NCI-H2171 (cell line): Measurements from ENCODE around the gene CD200.
"Not testable (repeated sequence)": the region's sequence is repeated elsewhere in the genome, so short reads cannot be mapped to it uniquely, and the experiment has no call there.

ENCODE experiments used
- DNase-seq: peaks from one replicate; lab custom pipeline; 2025; lab: John Stamatoyannopoulos, UW

The CD200 gene

GRCh38 chr3:112360561-112360960, 27.6 kb downstream of the CD200 start:
- DNase-seq = no peak

DNA sequence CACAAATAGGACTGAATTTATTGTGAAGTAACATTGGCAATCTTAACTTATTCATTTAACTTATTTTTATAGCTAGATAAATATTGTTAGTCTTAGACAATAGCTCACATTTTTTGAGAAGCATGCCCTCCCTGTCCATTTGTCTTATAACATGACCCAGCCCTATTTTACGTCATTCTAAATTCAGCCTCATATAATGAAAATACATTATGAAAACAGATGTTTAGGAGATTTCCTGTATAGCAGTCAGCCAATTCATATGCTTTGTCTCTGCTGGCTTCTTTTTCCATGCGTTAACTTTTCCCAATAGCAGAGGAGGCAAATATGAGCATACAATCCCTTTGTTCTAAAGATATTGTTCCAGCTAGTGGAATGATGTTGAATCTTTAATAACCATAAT, 29.3 kb downstream of the CD200 start:
- no peak for DNase-seq

GRCh38 chr3:112364291-112364690, 31.3 kb downstream of the CD200 start:
- no peak for DNase-seq

DNA sequence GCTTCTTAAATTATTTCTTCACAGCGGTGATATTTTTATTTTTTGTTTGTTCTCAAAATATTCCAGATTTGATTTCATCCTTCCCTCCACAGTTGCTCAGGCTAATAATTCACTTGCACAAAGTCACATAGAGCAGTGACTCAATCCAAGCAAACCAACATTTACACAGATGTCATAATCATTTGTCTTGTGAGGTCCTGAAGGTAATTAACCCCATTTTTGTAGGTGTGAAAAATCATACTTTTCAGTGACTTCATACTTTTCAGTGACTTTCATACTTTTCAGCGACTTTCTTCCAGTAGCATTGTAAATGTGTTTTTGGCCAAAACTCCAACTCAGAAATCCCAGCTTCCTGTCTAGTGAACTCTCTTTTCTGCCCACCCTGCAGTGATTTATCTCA, 32.1 kb downstream of the CD200 start:
- no peak for DNase-seq

DNA sequence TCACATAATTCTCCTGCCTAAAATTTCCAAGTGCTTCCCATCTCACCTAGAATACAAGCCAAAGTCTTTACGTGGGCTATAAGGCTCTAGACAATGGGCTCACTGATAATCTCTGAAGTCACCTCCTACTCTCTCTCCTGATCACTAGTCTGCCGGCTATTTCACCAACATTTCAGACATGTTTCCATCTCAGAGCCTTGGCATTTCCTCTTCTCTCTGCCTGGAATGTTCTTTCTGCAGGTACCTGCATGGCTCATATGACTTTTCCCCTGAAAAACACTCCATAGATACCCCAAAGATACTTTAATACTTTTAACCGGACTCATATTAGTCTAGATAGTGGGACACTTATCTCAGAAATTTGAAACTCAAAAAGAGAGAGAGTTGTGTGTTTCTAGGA, 32.7 kb downstream of the CD200 start:
- DNase-seq = no peak

- DNase-seq = no peak
Observed at GRCh38 chr3:112366522-112366921, 33.6 kb downstream of the CD200 start.

DNA sequence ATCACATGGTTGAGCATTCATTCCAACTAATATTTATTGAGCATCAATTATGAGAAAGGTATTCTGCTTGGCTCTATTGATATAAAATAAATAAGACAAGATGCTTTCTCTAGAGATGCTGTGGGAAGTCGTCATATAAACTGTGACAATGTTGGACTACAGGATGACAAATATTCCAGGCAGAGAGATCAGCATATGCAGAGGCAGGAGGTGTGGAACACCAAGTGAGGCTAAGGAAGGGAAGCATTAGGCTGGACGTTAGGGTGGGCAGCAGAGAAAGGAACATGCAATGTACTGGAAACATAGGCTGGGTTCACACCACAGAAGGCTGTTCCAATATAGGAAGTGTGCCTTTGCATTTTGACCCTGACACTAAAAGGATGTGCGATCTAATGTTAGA, 38.6 kb downstream of the CD200 start:
- no peak for DNase-seq

GRCh38 chr3:112372396-112372795, 39.4 kb downstream of the CD200 start:
- DNase-seq = no peak

GRCh38 chr3:112373476-112373875, 40.5 kb downstream of the CD200 start:
- no peak for DNase-seq

DNA sequence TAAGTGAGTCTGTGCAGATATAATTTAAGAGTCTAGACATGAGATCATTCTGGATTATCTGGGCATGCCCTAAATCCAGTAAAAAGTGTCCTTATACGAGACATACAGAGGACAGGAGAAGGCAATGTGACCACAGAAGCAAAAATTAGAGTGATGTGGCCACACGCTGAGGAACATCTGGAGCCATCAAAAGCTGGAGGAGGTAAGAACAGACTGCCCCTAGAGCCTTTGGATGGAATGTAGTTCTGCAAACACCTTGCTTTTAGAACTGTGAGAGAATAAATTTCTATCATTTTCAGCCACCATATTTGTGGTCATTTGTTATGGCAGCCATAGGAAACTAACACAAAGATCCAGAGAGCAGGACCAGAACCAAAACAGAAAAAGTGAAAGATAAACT, 41.0 kb downstream of the CD200 start:
- no peak for DNase-seq

GRCh38 chr3:112374333-112374734, 41.4 kb downstream of the CD200 start:
- no peak for DNase-seq

DNA sequence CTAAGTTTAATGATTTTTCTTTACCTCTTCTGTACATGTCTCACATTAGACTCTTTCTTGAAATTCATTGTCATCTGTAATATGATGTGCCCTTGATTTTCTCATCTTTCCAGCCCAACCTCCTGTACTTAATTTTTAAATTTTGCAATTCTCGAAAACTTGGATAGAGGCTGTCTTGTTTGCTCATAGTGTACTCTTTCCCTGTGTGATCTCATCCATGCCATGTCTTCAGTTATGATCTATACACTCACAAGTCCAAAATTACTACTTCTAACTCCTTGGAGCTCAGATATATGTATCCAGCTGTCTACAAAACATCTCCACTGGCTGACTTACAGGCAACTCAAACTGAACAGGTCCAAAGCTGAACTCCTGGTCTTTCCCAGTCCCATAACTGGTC, 42.2 kb downstream of the CD200 start:
- no peak for DNase-seq

GRCh38 chr3:112376241-112376911, 43.4 kb downstream of the CD200 start:
- no peak for DNase-seq

DNA sequence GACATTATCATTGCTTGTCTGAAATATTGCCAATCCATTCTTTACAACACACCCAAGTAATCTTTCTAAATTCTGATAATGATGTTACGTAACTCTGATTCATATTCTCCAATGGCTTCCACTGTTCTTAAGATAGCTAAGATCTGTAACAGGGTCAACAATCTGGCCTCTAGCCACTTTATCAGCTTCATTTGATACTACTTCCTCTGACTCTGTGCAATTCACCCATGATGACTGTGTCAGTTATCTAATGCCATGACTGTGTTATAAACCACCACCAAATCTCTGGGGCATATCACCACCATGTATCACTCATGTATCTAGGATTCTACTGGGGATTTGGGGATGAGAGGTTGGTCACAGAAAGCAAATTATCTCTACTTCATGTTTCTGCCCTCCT, 44.0 kb downstream of the CD200 start:
- no peak for DNase-seq

DNA sequence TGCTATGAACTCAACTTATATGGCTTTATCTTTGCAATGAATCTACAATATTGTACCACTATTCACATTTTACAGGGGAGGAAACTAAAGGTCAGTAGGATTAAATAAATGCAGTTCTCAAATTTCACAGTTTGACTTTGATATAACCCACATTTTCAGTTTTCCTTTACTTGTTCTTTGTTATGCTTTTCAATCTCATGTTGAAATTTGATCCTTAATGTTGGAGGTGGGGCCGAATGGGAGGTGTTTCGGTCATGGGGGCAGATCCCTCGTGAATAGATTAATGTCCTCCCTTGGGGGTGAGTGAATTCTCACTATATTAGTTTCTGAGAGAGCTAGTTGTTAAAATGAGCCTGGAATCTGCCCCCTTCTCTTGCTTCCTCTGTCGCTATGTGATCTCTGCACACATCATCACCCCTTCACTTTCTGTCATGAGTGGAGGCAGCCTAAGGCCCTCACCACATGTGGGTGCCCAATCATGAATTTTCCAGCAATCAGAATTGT, 44.7 kb downstream of the CD200 start:
- DNase-seq = peak; percentile 34

DNA sequence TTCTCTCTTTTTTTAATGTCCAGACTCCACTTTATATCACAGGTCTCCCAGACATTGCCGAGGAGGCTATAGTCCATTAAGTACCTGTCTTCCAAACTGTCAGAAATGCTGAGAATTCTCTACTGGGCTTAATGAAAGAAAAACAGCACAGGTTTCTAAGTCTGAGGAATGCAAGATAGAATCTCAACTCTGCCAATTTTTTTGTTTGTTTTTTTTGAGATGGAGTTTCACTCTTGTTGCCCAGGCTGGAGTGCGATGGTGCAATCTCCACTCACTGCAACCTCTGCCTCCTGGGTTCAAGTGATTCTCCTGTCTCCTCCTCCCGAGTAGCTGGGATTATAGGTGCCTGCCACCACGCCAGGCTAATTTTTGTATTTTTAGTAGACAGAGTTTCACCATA, 45.4 kb downstream of the CD200 start:
- not testable (repeated sequence) for DNase-seq

GRCh38 chr3:112379020-112379690, 46.2 kb downstream of the CD200 start:
- DNase-seq = no peak

- DNase-seq = no peak
Observed at GRCh38 chr3:112381673-112382542, 49.0 kb downstream of the CD200 start.

DNA sequence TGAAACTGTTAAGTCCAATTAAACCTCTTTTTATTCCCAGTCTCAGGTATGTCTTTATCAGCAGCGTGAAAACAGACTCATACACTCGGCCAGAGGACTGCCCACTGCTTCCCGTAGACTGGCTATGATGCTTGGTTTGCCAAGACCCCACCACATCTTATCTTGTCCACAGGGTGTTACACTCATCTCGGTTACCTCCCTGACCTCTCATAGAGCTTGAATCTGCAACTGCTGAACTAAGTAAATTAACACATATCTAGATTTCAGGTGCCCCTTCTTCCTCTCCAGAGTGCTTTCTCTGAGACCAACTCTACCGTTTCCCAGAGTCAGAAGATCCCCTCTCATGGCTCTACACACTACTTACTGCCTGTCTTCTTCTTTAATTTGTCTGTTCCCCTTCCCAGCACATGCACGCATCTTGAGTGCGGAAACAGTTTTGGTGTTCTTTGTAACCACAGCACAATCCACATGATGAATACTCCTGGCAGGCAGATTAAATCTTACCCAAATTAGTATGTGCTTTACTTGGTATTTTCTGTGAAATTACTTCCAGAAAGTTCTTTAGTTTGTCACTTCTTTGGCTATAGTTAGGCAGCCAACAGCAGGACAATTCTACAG, 49.7 kb downstream of the CD200 start:
- DNase-seq = no peak

DNA sequence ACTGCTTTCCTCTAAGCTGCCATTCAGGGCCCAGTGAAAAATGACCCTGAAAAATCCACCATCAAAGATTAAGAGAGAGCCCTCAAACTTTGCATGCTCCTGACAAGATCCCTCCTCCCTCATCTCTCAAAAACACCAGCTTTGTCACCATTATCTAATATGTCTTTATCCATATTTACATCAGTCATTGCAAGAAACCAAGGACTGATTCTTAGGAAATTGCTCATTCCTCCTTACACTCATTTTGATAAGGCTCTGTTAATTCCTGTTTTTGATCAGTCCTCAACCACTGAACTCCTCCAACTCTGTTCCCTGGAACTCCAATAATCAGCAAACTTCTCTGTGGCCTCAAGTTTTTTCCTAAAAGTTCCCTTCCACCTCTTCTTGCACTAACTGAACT, 51.8 kb downstream of the CD200 start:
- DNase-seq = no peak

DNA sequence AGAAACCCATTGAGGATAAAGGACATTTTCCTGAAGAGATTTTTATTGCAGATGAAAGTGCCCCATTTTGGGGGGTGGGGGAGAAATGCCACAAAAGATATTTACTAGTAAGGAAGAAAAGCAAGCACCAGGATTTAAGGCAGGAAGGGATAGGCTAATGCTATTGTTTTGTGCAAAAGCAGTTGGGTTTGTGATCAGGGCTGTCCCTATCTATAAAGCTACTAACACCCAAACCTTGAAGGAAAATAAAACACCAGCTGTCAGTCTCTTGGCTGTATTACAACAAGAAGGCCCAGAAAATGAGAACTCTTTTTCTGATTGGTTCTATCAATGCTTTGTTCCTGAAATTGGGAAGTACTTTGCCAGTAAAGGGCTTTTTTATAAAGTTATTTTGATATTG, 56.0 kb downstream of the CD200 start:
- no peak for DNase-seq

DNA sequence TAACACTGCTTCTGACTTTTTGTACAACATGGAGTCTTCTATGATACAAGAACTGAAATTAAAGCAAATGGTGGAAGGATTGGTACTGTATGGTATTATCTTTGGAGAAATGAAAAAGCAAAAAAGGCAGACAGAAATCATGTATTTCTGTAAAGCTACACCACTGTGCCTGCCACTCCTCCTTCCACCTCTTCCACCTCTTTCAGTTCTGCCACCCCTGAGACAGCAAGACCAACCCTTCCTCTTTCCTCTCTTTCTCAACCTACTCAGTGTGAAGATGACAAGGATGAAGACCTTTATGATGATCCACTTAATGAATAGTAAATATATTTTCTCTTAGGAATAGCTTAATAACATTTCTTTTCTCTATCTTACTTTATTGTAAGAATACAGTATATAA, 57.0 kb downstream of the CD200 start:
- DNase-seq = no peak
